HEK293 (cell line): Measurements from ENCODE around the gene CYB5R4.

Source experiments
- CTCF ChIA-PET: fragments of 350-600 bp; formaldehyde crosslinking; extraction: SDS; loops from one replicate; lab custom pipeline; 2021; ENCODE audit warnings: antibody characterized with exemption; lab: Yijun Ruan, JAX
- POLR2A ChIA-PET: fragments of 300-600 bp; formaldehyde crosslinking; extraction: SDS; loops from one replicate; lab custom pipeline; 2020; ENCODE audit warnings: antibody characterized with exemption, inconsistent platforms; lab: Yijun Ruan, JAX
- H3K27ac ChIP-seq: fragments of 200-500 bp; sonication (Bioruptor generic); 2 replicates; pipeline ENCODE4 v1.5.1; 2014; ENCODE audit warnings: low read depth, low read length, control low read depth, inconsistent platforms; ENCODE audit errors: extremely low read depth
- H3K36me3 ChIP-seq, 2 experiments: fragments of 200-500 bp in 1 of 2; sonication (Bioruptor generic) in 1 of 2; 1 replicate in 1 of 2; 2 replicates in 1 of 2; pipeline ENCODE4 v1.5.1; 2014 to 2017; ENCODE audit warnings: inconsistent platforms in 2 of 2, low read length in 2 of 2; ENCODE audit not compliant: control insufficient read depth in 2 of 2, insufficient read depth in 1 of 2
- H3K4me1 ChIP-seq: fragments of 200-500 bp; sonication (Bioruptor generic); 2 replicates; pipeline ENCODE4 v1.5.1; 2014; ENCODE audit warnings: mild to moderate bottlenecking, low read length, inconsistent platforms; ENCODE audit not compliant: control insufficient read depth, insufficient read depth
- H3K4me3 ChIP-seq: 2 replicates; pipeline ENCODE4 v1.5.1; 2011; ENCODE audit warnings: low read depth, mild to moderate bottlenecking, control low read depth, low read length, moderate library complexity
- H3K9me3 ChIP-seq: fragments of 200-500 bp; sonication (Bioruptor generic); 2 replicates; pipeline ENCODE4 v1.5.1; 2014; ENCODE audit warnings: low read depth, low read length, inconsistent platforms; ENCODE audit not compliant: control insufficient read depth, insufficient read depth
- EGR2 ChIP-seq: fragments of 450-650 bp; formaldehyde crosslinking; IDR thresholded peaks from 2 replicates; pipeline ENCODE4 v1.5.1; 2016; ENCODE audit warnings: low read depth, missing biosample characterization, missing genetic modification characterization
- KLF9 ChIP-seq: fragments of 450-650 bp; formaldehyde crosslinking; IDR thresholded peaks from 2 replicates; pipeline ENCODE4 v1.5.1; 2016; ENCODE audit warnings: missing biosample characterization, missing genetic modification characterization, low read depth
- MZF1 ChIP-seq: fragments of 450-650 bp; formaldehyde crosslinking; IDR thresholded peaks from 2 replicates; pipeline ENCODE4 v1.5.1; 2017; ENCODE audit warnings: missing biosample characterization, missing genetic modification characterization, borderline replicate concordance
- SCRT1 ChIP-seq: fragments of 450-650 bp; formaldehyde crosslinking; IDR thresholded peaks from 2 replicates; pipeline ENCODE4 v1.5.1; 2016; ENCODE audit warnings: missing biosample characterization, missing genetic modification characterization, borderline replicate concordance
- TRIM28 ChIP-seq: IDR thresholded peaks from 2 replicates; pipeline ENCODE4 v1.6.1; 2011; ENCODE audit warnings: low read length, control low read depth, borderline replicate concordance
- ZBTB6 ChIP-seq: fragments of 450-650 bp; formaldehyde crosslinking; IDR thresholded peaks from 2 replicates; pipeline ENCODE4 v1.5.1; 2017; ENCODE audit warnings: missing biosample characterization, missing genetic modification characterization
- ZNF10 ChIP-seq: fragments of 450-650 bp; formaldehyde crosslinking; IDR thresholded peaks from 2 replicates; pipeline ENCODE4 v1.5.1; 2017; ENCODE audit warnings: missing biosample characterization, missing genetic modification characterization
- ZNF114 ChIP-seq: fragments of 450-650 bp; formaldehyde crosslinking; IDR thresholded peaks from 2 replicates; pipeline ENCODE4 v1.5.0; 2017; ENCODE audit warnings: missing biosample characterization, missing genetic modification characterization
- ZNF140 ChIP-seq: fragments of 450-650 bp; formaldehyde crosslinking; IDR thresholded peaks from 2 replicates; pipeline ENCODE4 v1.5.1; 2016; ENCODE audit warnings: missing biosample characterization, missing genetic modification characterization
- ZNF148 ChIP-seq: fragments of 450-650 bp; formaldehyde crosslinking; IDR thresholded peaks from 2 replicates; pipeline ENCODE4 v1.5.0; 2017; ENCODE audit warnings: missing biosample characterization, missing genetic modification characterization, borderline replicate concordance
- ZNF202 ChIP-seq: fragments of 450-650 bp; formaldehyde crosslinking; IDR thresholded peaks from 2 replicates; pipeline ENCODE4 v1.5.1; 2016; ENCODE audit warnings: missing biosample characterization, missing genetic modification characterization, borderline replicate concordance
- ZNF24 ChIP-seq: fragments of 450-650 bp; formaldehyde crosslinking; IDR thresholded peaks from 2 replicates; pipeline ENCODE4 v1.5.1; 2016; ENCODE audit warnings: missing biosample characterization, missing genetic modification characterization
- ZNF391 ChIP-seq: fragments of 450-650 bp; formaldehyde crosslinking; IDR thresholded peaks from 2 replicates; pipeline ENCODE4 v1.5.1; 2016; ENCODE audit warnings: low read depth, missing biosample characterization, missing genetic modification characterization, borderline replicate concordance
- ZNF48 ChIP-seq: fragments of 450-650 bp; formaldehyde crosslinking; IDR thresholded peaks from 2 replicates; pipeline ENCODE4 v1.5.1; 2016; ENCODE audit warnings: missing biosample characterization, missing genetic modification characterization
- ZNF555 ChIP-seq: fragments of 450-650 bp; formaldehyde crosslinking; conservative IDR thresholded peaks from 2 replicates; pipeline ENCODE4 v1.5.1; 2017; ENCODE audit warnings: missing biosample characterization, mild to moderate bottlenecking, missing genetic modification characterization, inconsistent platforms
- ZNF560 ChIP-seq: fragments of 450-650 bp; formaldehyde crosslinking; IDR thresholded peaks from 2 replicates; pipeline ENCODE4 v1.5.1; 2017; ENCODE audit warnings: missing biosample characterization, missing genetic modification characterization, borderline replicate concordance
- ZNF654 ChIP-seq: fragments of 450-650 bp; formaldehyde crosslinking; IDR thresholded peaks from 2 replicates; pipeline ENCODE4 v1.5.1; 2016; ENCODE audit warnings: low read depth, missing biosample characterization, missing genetic modification characterization
- ZNF660 ChIP-seq: fragments of 450-650 bp; IDR thresholded peaks from 2 replicates; pipeline ENCODE4 v1.5.1; 2018; ENCODE audit warnings: missing biosample characterization, mild to moderate bottlenecking, missing genetic modification characterization
- ZNF707 ChIP-seq: fragments of 450-650 bp; formaldehyde crosslinking; IDR thresholded peaks from 2 replicates; pipeline ENCODE4 v1.5.1; 2016; ENCODE audit warnings: missing biosample characterization, missing genetic modification characterization
- TF ChIP-seq, protein P1 (sequence below): fragments of 450-650 bp; formaldehyde crosslinking; optimal IDR thresholded peaks from 2 replicates; pipeline ENCODE3; 2016; ENCODE audit warnings: missing biosample characterization, mild to moderate bottlenecking, missing genetic modification characterization
- TF ChIP-seq, protein P2 (sequence below): fragments of 450-650 bp; formaldehyde crosslinking; IDR thresholded peaks from 2 replicates; pipeline ENCODE4 v1.5.1; 2016; ENCODE audit warnings: missing biosample characterization, missing genetic modification characterization
- TF ChIP-seq, protein P3 (sequence below): fragments of 450-650 bp; formaldehyde crosslinking; IDR thresholded peaks from 2 replicates; pipeline ENCODE4 v1.5.1; 2016; ENCODE audit warnings: missing biosample characterization, missing genetic modification characterization
- TF ChIP-seq, protein P4 (sequence below): fragments of 450-650 bp; formaldehyde crosslinking; IDR thresholded peaks from 2 replicates; pipeline ENCODE4 v1.5.1; 2016; ENCODE audit warnings: missing biosample characterization, missing genetic modification characterization, borderline replicate concordance

Gene CYB5R4

DNA sequence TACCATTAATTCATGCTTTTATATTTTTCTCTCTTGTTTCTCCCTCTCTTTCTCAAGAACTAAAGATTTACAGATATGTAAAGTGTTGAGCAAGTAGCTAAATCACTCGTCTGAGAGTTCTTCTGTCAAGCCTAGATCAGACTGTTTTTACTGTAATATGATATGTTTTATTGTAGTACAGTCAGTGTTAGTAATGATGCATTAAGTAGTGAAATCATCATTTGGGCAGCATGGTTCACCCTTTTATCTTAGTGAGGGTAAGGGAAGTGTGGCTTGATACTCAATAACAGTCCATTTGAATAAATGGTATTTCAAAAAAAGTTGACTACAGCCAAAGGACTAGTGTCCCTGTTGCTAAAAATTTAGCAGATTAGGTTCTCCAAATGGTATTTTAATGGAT is 9.2 kb downstream of the CYB5R4 start (continued):
- TF ChIP-seq EGR2 (tag by site-specific recombination): no peak
- no peak for TF ChIP-seq ZBTB6 (tag by site-specific recombination)
- no peak for TF ChIP-seq ZNF555 (tag by site-specific recombination)
- TF ChIP-seq ZNF24 (tag by site-specific recombination): peak; percentile 70
- peak; percentile 84 for TF ChIP-seq ZNF660
- no peak for TF ChIP-seq ZNF148 (tag by site-specific recombination)
- TF ChIP-seq, protein P1, sequence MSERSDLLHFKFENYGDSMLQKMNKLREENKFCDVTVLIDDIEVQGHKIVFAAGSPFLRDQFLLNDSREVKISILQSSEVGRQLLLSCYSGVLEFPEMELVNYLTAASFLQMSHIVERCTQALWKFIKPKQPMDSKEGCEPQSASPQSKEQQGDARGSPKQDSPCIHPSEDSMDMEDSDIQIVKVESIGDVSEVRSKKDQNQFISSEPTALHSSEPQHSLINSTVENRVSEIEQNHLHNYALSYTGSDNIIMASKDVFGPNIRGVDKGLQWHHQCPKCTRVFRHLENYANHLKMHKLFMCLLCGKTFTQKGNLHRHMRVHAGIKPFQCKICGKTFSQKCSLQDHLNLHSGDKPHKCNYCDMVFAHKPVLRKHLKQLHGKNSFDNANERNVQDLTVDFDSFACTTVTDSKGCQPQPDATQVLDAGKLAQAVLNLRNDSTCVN (tag by site-specific recombination): no peak
- TF ChIP-seq, protein P2, sequence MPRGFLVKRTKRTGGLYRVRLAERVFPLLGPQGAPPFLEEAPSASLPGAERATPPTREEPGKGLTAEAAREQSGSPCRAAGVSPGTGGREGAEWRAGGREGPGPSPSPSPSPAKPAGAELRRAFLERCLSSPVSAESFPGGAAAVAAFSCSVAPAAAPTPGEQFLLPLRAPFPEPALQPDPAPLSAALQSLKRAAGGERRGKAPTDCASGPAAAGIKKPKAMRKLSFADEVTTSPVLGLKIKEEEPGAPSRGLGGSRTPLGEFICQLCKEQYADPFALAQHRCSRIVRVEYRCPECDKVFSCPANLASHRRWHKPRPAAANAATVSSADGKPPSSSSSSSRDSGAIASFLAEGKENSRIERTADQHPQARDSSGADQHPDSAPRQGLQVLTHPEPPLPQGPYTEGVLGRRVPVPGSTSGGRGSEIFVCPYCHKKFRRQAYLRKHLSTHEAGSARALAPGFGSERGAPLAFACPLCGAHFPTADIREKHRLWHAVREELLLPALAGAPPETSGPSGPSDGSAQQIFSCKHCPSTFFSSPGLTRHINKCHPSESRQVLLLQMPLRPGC: no peak
- TF ChIP-seq KLF9 (tag by site-specific recombination): no peak
- TF ChIP-seq ZNF560 (tag by site-specific recombination): no peak
- TF ChIP-seq ZNF654 (tag by site-specific recombination): no peak
- no peak for TF ChIP-seq ZNF202 (tag by site-specific recombination)
- TF ChIP-seq ZNF707 (tag by site-specific recombination): no peak

GRCh38 chr6:83870649-83871048 is 11.2 kb downstream of the CYB5R4 start:
- Histone ChIP-seq H3K27ac (no peak overlapping the region), H3K4me3 (no peak overlapping the region), H3K4me1 (no peaks in the 10 kb centered on the region), H3K9me3 (no peaks in the 10 kb centered on the region), H3K36me3 (peaks cover 0 to 23% of the 10 kb centered on the region in 2 experiments; a peak in 2 of 3 replicates)
- ChIA-PET CTCF (interaction anchor here (0.6 to 2.0 kb wide), 4 partner anchors 11 to 249 kb away, joined by 3 to 5 read pairs (median 4); partner anchors contain the start of gene CYB5R4), POLR2A (interaction anchor here (1.4 kb wide), 1 partner anchor 11 kb away, joined by 7 read pairs; the partner anchor contains the start of gene CYB5R4)
- TF ChIP-seq ZNF140 (no peak), MZF1 (tag by site-specific recombination) (no peak), SCRT1 (tag by site-specific recombination) (no peak), ZNF391 (tag by site-specific recombination) (no peak), TRIM28 (no peak), ZNF10 (no peak), ZNF48 (tag by site-specific recombination) (no peak), ZNF114 (no peak)
- TF ChIP-seq, protein P3, sequence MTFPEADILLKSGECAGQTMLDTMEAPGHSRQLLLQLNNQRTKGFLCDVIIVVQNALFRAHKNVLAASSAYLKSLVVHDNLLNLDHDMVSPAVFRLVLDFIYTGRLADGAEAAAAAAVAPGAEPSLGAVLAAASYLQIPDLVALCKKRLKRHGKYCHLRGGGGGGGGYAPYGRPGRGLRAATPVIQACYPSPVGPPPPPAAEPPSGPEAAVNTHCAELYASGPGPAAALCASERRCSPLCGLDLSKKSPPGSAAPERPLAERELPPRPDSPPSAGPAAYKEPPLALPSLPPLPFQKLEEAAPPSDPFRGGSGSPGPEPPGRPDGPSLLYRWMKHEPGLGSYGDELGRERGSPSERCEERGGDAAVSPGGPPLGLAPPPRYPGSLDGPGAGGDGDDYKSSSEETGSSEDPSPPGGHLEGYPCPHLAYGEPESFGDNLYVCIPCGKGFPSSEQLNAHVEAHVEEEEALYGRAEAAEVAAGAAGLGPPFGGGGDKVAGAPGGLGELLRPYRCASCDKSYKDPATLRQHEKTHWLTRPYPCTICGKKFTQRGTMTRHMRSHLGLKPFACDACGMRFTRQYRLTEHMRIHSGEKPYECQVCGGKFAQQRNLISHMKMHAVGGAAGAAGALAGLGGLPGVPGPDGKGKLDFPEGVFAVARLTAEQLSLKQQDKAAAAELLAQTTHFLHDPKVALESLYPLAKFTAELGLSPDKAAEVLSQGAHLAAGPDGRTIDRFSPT: no peak
- TF ChIP-seq, protein P4, sequence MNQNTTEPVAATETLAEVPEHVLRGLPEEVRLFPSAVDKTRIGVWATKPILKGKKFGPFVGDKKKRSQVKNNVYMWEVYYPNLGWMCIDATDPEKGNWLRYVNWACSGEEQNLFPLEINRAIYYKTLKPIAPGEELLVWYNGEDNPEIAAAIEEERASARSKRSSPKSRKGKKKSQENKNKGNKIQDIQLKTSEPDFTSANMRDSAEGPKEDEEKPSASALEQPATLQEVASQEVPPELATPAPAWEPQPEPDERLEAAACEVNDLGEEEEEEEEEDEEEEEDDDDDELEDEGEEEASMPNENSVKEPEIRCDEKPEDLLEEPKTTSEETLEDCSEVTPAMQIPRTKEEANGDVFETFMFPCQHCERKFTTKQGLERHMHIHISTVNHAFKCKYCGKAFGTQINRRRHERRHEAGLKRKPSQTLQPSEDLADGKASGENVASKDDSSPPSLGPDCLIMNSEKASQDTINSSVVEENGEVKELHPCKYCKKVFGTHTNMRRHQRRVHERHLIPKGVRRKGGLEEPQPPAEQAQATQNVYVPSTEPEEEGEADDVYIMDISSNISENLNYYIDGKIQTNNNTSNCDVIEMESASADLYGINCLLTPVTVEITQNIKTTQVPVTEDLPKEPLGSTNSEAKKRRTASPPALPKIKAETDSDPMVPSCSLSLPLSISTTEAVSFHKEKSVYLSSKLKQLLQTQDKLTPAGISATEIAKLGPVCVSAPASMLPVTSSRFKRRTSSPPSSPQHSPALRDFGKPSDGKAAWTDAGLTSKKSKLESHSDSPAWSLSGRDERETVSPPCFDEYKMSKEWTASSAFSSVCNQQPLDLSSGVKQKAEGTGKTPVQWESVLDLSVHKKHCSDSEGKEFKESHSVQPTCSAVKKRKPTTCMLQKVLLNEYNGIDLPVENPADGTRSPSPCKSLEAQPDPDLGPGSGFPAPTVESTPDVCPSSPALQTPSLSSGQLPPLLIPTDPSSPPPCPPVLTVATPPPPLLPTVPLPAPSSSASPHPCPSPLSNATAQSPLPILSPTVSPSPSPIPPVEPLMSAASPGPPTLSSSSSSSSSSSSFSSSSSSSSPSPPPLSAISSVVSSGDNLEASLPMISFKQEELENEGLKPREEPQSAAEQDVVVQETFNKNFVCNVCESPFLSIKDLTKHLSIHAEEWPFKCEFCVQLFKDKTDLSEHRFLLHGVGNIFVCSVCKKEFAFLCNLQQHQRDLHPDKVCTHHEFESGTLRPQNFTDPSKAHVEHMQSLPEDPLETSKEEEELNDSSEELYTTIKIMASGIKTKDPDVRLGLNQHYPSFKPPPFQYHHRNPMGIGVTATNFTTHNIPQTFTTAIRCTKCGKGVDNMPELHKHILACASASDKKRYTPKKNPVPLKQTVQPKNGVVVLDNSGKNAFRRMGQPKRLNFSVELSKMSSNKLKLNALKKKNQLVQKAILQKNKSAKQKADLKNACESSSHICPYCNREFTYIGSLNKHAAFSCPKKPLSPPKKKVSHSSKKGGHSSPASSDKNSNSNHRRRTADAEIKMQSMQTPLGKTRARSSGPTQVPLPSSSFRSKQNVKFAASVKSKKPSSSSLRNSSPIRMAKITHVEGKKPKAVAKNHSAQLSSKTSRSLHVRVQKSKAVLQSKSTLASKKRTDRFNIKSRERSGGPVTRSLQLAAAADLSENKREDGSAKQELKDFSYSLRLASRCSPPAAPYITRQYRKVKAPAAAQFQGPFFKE: no peak
